Measurements from ENCODE around the gene HECW1. TPM values are rescaled to one million over a fixed set of nuclear protein-coding genes. Genes with fewer than 3 reads are reported as not detected.
A peak's percentile ranks its signal among the peaks of the same experiment; 100 is the strongest.

HECW1 gene
- total RNA-seq, 1 experiment from 2014 or later, result 33.8 TPM

DNA sequence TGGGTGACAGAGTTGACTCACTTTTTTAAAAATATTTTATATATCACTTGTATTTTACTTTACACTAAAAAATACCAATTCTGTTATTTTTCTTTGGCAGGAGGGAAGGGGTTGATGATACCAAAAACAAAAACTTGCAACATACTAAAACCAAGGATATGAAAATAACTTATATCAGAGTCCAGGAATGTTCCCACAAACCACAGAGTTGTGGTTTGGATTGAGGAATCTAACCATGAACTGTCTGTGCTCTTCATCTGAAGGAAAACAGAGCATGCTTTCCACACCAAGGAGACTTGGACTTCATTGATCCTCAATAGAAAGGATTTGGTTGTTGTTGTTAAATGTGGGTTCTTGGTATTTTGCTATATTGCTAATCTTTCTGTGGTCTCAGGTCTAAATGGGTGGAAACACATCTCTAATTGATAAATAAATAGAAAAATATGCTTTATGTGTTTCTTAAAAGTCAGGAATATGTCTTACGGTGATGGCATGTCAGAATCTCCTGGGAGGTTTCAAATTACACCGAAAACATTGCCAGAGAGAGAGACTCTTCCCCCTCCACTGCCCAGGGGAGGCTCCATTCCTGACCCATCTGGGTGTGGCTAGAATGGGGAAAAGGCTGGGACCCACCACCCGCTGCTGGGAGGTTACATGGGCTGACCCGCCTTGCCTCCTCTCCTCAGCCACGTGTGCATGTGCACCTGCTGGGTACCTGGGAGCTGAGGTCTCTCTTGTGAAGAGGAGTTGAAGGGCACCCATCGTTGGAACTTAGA lies 423.6 kb downstream of the HECW1 start:
- peak; percentile 74 for DNase-seq (ENCODE audit: low spot score)

DNA sequence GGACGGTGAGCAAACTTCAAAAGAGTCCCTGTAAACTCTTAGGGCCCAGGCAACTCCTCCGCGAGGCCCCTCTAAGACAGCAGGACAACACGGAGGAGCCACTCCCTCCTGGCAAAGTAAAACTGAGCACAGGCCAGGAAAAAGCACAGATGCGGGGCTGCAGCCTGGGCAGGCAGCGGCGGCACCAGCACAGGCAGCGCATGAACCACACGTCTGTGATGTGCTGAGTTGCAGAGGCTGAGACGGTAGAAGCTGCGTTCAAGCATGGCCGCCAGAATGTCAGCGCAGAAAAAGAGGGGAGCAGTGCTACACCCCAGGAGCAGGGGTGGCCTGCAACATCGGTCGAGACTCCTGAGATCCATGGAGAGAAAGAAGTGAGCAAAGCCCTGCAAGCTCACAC lies 424.3 kb downstream of the HECW1 start:
- no peak for DNase-seq (ENCODE audit: low spot score)

DNA sequence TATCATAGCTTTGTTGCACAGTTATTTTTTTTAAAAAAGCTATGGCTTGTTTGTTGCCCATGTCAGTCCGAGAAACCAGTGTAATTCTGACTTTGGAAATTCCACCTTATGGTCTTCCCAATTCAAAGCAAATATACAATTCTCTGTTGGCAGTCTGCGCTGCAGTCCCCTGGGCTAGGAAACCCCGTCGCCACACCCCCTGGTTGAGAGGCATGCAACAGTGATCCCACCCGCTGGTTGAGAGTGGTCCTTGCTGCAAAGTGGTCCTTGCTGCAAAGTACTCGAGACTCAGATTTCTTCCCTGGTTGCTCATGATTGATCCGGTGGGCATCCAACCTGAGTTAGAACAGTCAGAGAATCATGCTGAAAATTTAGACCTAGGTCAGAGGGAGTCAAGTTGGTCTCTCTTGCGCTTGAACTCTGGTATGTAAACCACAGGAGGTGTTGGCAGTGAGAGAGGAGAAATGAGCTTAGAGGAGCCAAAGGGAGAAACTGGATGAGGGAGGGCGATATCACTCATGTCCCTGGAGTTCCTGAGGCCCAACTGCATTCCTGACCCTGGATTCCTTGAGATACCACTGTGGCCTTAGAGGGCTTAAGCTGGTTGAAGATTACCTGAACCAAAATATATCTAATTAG lies 425.4 kb downstream of the HECW1 start:
- DNase-seq (ENCODE audit: low spot score), result peak; percentile 49

DNA sequence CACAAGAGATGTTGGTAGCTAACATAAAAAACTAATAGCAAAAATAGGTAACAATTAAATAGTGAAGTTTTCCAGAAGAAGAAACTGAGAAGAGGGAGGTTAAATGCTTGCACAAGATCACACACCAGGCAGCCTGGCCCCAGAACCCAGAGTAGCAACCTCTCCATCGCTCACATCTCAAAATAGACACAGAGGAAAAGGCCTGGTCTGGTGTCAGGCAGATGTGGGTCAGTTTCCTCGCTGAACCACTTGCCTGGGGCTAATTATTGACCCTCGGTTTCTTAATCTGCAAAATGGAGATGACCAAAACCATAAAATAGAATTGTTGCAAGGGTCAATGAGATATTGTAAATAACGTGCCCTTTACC lies 425.9 kb downstream of the HECW1 start:
- DNase-seq (ENCODE audit: low spot score), result no peak

DNA sequence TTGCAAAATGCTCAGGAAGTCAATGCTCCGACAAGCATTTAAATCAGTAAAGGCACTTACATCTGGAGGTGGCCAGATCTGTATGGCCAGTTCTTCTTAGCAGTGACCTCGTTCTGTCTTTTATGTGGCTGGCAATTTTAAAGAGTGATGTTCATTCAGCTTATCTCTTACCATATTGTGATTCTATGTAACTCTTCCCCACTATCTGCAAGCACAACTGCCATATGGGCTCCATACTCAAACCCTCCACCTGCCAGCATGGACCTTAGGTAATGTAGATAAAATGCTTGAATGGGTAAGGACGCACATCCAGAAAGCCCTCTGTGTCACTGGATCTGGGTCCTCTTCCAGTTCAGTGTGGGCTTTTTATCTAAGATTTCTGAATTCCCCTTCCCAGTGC lies 428.0 kb downstream of the HECW1 start:
- no peak for DNase-seq (ENCODE audit: low spot score)

DNA sequence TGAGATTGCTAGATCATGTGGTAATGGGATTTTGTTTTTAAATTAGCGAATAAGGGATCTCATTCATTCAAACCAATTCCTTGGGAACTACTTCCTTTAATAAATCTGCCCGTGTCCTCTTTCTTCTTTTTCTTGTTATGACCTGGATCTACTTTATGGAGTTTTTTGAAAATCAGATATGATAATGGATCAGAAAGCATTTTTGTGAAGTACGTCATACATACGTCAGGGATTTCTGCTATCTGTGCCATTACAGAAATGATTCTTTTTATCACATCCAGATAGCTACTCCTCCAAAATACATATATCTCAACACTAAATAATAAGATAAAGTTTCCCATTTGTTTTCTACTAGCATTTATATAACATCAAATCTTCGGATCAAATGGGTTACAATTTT lies 430.3 kb downstream of the HECW1 start:
- no peak for DNase-seq (ENCODE audit: low spot score)

DNA sequence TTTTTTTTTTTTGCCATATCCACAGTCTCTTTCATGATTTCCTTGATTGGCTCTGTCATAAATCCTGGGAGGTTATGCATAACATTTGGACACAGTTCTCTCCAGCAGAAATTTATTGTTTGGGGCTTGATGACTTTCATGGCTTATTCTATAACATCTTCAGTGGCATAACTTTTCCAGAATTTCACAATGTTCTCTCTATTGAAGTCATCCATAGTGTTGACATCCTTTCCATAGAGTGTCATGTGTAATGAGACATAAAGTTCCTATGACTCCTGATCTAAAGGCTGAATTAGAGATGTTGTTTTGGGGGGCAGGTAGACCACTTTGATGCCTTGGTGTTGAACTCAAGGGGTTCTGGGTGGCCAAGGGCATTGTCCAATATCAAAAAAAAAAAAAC lies 433.8 kb downstream of the HECW1 start:
- no peak for DNase-seq (ENCODE audit: low spot score)

DNA sequence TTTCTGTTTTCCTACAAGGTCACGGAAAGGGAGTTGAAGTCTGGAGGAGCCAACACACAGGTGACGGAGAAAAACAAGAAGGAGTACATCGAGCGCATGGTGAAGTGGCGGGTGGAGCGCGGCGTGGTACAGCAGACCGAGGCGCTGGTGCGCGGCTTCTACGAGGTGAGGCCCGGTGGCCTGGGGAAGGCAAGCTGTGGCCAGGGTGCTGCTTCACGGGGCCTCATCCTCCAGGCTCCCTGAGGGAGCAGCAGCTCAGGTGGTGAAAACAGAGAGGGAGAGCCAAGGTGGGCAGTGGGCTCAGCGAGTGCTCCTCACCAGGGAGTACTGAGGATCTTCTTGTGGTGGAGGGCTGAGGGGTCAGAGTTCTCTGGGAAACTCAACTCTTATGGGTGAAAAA lies 438.0 kb downstream of the HECW1 start:
- DNase-seq (ENCODE audit: low spot score), result no peak

DNA sequence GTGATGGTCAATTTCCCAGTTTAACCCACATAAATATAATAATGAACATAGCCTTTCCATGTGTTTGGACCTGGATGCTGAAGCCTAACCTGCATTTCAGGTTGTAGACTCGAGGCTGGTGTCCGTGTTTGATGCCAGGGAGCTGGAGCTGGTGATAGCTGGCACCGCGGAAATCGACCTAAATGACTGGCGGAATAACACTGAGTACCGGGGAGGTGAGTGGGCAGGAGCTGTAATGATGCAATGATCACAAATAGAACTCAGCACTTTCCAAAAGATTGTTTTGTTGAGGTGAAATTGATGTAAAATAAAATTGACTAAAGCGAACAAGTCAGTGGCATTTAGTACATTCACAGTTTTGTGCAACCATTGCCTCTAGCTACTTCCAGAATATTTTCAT lies 439.7 kb downstream of the HECW1 start:
- no peak for DNase-seq (ENCODE audit: low spot score)

DNA sequence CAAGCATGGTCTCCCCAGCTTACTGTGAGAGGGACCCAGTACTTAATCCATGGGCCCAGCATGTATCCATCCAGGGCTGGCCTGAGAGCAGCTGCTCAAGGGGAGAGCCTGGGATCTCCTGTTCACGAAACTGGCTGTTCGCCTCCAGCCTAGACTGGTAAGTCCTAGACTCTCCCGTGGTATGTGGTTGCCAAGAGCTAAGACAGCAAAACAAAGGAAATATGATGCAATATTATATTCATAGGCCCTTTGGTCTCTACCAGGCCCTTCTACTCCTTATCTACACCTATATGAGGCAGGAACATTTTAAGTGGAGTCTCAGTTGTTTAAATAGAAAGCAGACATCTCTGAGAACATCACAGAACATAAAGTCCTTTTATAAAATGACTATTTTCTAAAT lies 441.6 kb downstream of the HECW1 start:
- no peak for DNase-seq (ENCODE audit: low spot score)

DNA sequence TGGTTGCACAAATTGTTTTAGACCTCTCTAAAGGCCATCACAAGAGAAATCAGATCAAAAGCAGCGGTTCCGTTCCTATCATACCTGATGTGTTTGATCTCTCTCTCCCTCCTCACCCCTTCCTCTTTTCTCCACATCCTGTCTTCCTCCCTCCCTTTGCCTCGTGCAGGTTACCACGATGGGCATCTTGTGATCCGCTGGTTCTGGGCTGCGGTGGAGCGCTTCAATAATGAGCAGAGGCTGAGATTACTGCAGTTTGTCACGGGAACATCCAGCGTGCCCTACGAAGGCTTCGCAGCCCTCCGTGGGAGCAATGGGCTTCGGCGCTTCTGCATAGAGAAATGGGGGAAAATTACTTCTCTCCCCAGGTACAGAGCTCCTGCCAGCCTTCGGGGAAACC lies 442.0 kb downstream of the HECW1 start:
- DNase-seq (ENCODE audit: low spot score), result no peak

DNA sequence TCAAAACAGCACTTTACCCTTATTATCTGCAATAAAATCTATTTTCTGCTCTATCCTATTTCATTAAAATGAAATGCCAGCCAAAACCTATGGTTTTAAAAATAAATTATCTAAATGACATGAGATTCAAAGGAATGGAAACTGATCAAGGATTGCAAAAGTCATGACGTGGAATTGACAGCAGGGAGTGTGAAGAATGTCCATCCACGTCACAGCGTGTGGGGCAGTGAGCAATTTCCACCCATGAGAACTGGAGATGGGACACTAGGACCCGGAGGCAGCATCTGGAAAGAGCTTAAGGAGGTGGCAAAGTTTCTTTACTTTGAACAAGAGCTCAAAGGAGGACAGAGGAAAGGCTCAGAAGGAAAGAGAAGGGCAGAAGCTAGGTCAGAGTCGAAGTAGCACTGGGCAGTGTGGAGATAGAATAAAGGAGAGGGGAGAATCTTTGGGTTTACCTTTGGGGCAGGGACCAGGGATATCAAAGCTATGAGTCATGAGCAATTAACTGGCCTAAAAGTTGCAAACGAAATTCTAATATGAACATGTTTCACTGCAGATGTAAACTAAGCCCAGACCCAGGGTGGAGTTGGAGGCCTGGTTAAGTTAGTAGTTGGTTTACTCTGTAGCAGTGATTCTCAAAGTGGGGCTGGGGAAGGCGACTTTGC lies 445.5 kb downstream of the HECW1 start:
- peak; percentile 16 for DNase-seq (ENCODE audit: low spot score)

DNA sequence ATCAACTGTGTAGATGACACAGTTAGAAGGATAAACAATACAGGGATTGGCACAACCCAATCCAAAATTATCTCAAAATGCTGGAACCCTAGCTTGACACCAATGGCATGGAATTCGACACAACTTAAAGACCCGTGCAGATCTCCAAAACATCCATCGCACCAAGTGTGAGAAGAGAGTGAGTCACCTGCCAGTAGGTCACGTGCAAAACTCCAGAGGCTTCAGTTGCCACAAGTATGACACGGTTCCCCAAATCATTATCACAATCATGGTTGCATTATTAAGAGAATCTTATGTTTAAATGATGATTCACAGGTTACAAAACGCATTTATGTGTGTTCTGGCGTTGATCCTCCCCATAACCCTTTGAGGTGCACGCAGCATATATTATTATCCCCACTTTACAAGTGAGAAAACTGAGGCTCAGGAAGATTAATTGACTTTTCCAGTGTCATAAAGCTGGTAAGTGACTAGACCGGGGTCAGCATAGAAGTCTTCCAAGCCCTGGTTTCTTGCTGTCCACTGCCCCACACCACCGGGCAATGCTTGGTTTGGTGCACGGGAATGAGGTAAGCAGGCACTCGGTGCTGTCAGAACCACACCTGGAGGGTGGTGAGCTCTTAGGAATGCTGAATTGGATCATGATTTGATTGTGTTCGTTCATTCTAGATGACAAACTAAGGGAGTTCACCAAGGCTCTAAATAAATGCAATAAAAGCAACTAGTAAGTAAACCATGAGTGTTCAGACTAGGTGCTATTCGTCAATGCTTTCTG lies 446.9 kb downstream of the HECW1 start:
- no peak for DNase-seq (ENCODE audit: low spot score)

DNA sequence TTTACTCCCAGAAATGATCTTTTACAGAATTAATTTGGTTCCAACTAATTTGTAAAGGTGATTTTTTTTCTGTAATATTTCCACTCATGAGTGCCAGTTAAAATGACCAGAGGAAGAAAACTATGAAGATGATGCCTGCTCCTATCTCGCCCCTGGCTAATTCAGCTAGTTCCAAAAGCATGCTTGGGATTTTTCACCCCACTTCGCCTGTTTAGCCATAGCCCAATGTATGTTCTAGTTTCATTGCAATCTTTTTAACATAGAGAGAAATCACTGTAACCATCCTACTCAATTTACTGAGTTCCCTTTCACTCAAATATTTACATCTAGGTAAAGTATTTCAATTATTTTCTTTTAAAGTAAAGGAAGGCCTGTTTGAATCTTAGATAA lies 447.5 kb downstream of the HECW1 start:
- DNase-seq (ENCODE audit: low spot score), result no peak

DNA sequence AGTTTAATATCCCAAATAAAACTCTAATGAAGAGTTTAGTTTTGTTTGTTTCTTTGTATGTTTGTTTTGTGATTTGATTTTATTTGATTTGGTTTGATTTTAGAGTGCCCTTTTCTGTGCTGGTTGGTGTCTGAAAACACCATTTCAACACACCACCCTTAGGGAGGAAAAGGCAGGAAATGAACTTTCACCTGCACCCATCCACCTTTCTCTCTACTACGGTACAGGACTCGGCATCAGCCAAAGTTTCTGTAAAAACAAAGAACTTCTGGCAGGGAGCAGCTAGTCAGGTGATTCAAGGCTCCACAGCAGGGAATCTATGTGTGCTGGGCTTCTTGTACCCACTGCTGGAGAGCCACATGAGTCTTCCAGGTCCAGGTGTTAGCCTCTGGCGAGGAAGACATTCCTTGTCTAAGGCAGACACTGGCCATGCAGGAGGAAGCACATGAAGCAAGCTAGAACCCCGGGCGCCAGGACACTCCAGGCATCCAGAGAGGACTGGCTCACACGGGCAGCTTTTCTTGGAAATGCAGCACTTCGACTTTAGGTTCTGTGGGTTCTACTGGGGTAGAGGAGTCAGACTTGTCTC lies 448.4 kb downstream of the HECW1 start:
- DNase-seq (ENCODE audit: low spot score), result no peak

DNA sequence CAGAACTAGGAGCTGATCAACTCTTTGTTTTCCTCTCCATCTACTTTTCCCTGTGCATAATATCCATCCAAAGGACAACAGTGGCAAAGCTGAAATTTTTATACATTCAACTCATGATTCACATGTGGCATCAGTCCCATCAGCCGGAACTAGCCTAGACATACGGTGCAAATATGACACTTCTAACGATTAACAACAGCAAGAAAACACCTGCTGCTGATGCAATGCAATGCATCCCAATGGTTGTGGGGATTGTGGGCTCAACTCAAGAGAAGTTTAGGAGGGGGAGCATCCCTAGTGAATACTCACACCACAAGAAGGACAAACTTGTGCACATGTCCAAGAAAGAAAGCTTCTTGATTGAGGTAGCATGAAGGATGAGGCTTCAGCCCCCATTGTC lies 449.9 kb downstream of the HECW1 start:
- DNase-seq (ENCODE audit: low spot score), result no peak

DNA sequence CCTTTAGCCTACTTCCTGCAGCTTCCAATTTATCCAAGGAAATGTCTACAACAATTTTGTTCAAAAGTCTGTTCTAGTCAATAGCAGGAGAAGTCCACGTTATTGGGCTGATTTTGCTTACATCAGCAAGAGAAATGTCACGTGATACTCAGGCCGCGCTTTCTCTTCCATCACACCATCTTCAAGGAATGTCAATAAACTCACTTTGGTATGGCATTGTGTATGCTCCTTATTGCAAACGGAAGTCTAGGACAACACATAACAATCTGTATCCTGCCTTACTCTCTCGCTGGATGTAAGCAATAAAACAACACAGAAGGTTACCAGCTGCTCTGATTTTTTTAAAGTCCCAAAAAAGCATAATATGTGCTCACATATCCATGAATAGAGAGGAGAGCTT lies 453.3 kb downstream of the HECW1 start:
- peak; percentile 94 for DNase-seq (ENCODE audit: low spot score)

DNA sequence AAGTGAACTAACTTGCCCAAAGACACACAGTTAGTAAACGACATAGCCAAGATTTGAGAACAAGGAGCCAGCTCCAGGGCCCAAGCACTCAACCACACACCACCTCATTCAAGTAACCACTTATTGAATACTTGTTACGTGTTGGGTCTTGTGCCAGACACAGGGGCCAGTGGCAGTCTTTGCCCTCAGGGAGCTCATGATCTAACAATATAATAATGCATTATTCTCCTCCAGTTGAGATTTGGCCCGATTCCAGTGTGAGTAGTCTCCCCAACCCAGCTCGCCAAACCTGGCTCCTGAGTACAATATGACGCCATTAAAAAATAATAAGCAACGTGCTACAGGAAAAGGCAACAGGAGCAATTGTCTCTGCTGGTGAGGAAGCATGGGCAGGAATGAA lies 456.1 kb downstream of the HECW1 start:
- DNase-seq (ENCODE audit: low spot score), result peak; percentile 95

DNA sequence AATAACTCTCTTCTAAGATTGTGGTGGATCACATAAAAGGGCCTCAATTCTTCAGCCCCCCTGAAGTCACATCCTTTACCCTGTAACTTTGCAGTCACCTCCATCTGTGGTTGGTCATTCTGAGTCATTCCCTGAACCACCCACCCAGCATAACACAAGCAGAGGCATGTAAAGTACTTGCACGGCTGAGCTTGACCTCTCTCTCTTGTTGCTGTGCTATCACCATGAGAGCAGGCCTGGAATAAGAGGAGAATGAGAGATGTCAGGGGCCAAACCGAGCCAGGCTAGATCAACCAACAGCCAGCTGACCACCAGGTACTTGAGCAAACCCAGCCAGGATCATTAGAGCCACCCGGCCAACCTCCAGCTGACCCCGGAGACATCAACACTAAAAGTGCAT lies 457.0 kb downstream of the HECW1 start:
- DNase-seq (ENCODE audit: low spot score), result peak; percentile 95

DNA sequence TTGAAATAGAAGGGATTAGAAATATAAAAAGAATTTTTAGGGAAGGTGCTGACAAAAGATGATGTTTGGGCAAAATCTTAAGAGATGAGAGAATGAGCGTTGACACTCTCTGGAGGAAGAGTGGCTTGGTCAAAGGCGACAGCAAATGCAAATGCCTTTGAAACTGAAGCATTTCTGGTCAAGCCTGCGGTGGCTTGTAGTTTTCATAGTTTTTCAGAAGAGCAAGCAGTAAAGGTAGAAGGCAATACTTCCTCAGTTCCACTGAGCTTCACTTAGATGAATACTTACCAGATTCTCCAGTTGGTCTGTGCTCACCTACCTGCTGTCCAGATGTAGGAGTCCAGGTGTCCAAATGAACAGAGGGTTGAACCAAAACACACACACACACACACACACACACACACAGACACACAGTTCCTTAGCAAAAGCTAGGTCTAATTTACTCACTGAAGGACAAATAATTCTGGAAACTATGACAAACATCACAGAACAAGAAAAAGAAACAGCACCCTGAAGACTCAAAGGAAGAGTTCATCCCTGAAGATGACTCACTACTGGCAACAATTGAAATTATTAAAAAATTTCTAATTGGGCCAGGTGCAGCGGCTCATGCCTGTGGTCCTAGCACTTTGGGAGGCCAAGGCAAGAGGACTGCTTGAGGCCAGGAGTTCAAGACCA lies 458.4 kb downstream of the HECW1 start:
- DNase-seq (ENCODE audit: low spot score), result no peak

DNA sequence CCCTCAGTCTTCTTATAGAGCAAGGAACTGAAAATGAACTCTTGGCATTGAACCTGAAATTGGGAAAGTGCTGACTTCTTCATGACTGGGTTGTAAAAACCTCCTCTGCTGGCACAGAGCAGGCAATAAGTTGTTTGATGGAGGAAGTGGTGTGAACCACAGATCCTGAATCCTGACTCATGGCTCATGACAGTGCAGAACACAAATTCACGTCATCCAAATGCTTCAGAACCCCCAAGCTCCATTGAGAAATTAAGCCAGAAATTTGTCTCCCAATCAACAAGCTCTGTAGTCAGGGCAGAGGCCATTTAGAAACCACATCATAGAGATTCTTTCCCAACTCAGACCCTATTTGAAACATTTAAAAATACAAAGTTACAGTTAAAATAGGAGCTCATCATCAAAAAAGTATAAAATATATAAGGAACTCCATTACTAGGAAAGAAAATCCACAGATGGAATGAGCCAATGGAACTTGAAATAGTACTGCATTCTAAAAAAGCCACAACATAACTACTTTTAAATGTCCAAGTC lies 460.1 kb downstream of the HECW1 start:
- DNase-seq (ENCODE audit: low spot score), result peak; percentile 100

All from H4 (cell line).